ENCODE results near the gene MED13. TPM values are rescaled to one million over a fixed set of nuclear protein-coding genes. Genes with fewer than 3 reads are reported as not detected.
A peak's percentile ranks its signal among the peaks of the same experiment; 100 is the strongest.

MED13 gene
- total and polyA plus RNA-seq, 4 donors: 6.6 to 64.0 (median 26.0) TPM

DNA sequence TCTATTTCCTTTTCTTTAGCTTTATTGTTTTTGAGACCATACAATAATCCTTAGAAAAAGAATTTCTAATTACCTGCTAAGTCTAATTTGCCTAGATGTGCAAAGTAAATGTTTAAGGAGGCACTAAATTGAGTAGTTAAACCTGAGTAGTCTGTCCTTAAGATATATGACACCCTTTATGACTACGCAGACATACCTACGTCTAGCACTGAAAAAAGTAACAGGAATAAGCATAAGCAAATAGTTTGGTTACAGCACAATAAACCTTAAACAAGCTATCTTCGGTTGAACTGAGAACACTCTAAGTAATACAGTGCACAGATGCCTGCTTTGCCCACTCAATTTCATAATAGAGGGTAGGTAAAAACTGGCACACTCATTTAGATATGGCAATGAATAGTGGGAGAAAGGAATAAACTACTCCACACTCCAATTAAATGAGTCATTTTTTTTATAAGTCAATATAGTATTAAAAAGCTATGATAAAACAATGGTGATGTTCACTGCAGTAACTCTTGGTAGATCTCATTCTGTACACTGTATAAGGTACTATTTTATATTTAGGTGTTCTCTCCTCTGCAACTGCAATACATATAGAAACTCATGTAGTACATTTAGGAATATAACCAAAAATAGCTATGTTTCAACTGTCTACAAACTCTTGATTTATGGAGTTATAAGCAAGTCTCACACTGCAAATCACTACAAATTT, 117.6 kb downstream of the MED13 start:
- Histone ChIP-seq H3K9me3 (ENCODE audit: control insufficient read depth in 4 of 4, low read length in 3 of 4) (no peaks in the 10 kb centered on the region), H3K9ac (ENCODE audit: low read depth in 1 of 2, low read length in 2 of 2) (no peak overlapping the region), H3K4me3 (ENCODE audit: low read depth in 1 of 3, low read length in 3 of 3) (no peak overlapping the region), H3K4me1 (ENCODE audit: control insufficient read depth in 4 of 4, insufficient read depth in 4 of 4, low read length in 3 of 4) (peaks cover 0 to 26% (median 20%) of the 10 kb centered on the region in 4 donors), H3K27me3 (ENCODE audit: control insufficient read depth in 4 of 4, insufficient read depth in 4 of 4, low read length in 3 of 4) (no peaks in the 10 kb centered on the region), H3K27ac (ENCODE audit: low read depth in 1 of 2, low read length in 2 of 2) (no peak overlapping the region), H3K36me3 (ENCODE audit: control insufficient read depth in 4 of 4, insufficient read depth in 3 of 4, low read depth in 1 of 4, low read length in 3 of 4) (peaks cover 8 to 59% (median 43%) of the 10 kb centered on the region in 4 donors)
- 71% methylated on average over 3 of the region's 3 CpGs for WGBS
- no peak for DNase-seq (ENCODE audit: low spot score)
- TF ChIP-seq, protein P1, sequence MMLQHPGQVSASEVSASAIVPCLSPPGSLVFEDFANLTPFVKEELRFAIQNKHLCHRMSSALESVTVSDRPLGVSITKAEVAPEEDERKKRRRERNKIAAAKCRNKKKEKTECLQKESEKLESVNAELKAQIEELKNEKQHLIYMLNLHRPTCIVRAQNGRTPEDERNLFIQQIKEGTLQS (IDR thresholded peaks at IDR 0.05): no peak
- no peak for TF ChIP-seq HNF4G (IDR thresholded peaks at IDR 0.05)
- no peak for TF ChIP-seq GABPA (IDR thresholded peaks at IDR 0.05 in 1 of 2, conservative IDR thresholded peaks at IDR 0.05 in 1 of 2)
- TF ChIP-seq HNF4A (conservative IDR thresholded peaks at IDR 0.05): no peak
- TF ChIP-seq SP1 (IDR thresholded peaks at IDR 0.05): no peak
- no peak for TF ChIP-seq FOXA2 (IDR thresholded peaks at IDR 0.05)
- no peak for TF ChIP-seq EGR1 (IDR thresholded peaks at IDR 0.05; ENCODE audit: low read depth in 2 of 2)
- TF ChIP-seq, protein P2, sequence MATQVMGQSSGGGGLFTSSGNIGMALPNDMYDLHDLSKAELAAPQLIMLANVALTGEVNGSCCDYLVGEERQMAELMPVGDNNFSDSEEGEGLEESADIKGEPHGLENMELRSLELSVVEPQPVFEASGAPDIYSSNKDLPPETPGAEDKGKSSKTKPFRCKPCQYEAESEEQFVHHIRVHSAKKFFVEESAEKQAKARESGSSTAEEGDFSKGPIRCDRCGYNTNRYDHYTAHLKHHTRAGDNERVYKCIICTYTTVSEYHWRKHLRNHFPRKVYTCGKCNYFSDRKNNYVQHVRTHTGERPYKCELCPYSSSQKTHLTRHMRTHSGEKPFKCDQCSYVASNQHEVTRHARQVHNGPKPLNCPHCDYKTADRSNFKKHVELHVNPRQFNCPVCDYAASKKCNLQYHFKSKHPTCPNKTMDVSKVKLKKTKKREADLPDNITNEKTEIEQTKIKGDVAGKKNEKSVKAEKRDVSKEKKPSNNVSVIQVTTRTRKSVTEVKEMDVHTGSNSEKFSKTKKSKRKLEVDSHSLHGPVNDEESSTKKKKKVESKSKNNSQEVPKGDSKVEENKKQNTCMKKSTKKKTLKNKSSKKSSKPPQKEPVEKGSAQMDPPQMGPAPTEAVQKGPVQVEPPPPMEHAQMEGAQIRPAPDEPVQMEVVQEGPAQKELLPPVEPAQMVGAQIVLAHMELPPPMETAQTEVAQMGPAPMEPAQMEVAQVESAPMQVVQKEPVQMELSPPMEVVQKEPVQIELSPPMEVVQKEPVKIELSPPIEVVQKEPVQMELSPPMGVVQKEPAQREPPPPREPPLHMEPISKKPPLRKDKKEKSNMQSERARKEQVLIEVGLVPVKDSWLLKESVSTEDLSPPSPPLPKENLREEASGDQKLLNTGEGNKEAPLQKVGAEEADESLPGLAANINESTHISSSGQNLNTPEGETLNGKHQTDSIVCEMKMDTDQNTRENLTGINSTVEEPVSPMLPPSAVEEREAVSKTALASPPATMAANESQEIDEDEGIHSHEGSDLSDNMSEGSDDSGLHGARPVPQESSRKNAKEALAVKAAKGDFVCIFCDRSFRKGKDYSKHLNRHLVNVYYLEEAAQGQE (IDR thresholded peaks at IDR 0.05): no peak
- TF ChIP-seq JUND (IDR thresholded peaks at IDR 0.05): no peak
- TF ChIP-seq NR2F2 (IDR thresholded peaks at IDR 0.05): no peak

DNA sequence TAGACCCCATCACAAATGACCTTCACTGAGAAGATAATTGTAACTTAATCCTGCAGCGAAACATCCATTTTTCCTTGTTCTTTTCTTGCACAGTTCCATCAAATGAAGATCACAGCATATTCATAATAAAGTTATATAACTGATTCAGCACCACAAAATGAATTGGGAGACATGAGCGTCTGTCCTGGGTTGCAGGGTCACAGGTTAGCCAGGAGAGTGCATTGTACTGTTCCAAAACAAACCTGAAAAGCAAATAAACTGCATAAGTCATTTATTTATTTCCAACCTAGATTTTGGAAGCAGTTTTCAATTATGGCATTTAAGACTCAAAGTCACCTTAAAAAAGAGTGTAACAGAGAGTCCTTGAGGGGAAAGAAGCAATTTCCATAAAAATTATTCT, 118.7 kb downstream of the MED13 start:
- no peak overlapping the region for H3K4me3 ChIP-seq (ENCODE audit: low read depth in 1 of 3, low read length in 3 of 3)
- WGBS: 54% methylated on average over 2 of the region's 2 CpGs
- H3K4me1 ChIP-seq (ENCODE audit: control insufficient read depth in 4 of 4, insufficient read depth in 4 of 4, low read length in 3 of 4): peaks cover 0 to 26% (median 20%) of the 10 kb centered on the region in 4 donors
- no peaks in the 10 kb centered on the region for H3K9me3 ChIP-seq (ENCODE audit: control insufficient read depth in 4 of 4, low read length in 3 of 4)
- peak overlapping the region in 1 of 2 donors; percentile 14 for H3K27ac ChIP-seq (ENCODE audit: low read depth in 1 of 2, low read length in 2 of 2)
- TF ChIP-seq GABPA (IDR thresholded peaks at IDR 0.05 in 1 of 2, conservative IDR thresholded peaks at IDR 0.05 in 1 of 2) (no peak), HNF4G (IDR thresholded peaks at IDR 0.05) (no peak), YY1 (IDR thresholded peaks at IDR 0.05) (peak; percentile 38), RXRA (IDR thresholded peaks at IDR 0.05) (peak; percentile 79 to 85), JUND (IDR thresholded peaks at IDR 0.05) (peak in 1 of 2 donors; percentile 17), TAF1 (conservative IDR thresholded peaks at IDR 0.05) (no peak), NR2F2 (IDR thresholded peaks at IDR 0.05) (peak; percentile 27), FOXA2 (IDR thresholded peaks at IDR 0.05) (peak; percentile 11), SP1 (IDR thresholded peaks at IDR 0.05) (peak; percentile 40), FOXA1 (IDR thresholded peaks at IDR 0.05) (no peak), RAD21 (IDR thresholded peaks at IDR 0.05) (peak; percentile 59 to 63), HNF4A (conservative IDR thresholded peaks at IDR 0.05) (peak; percentile 46 to 60)
- TF ChIP-seq, protein P3, sequence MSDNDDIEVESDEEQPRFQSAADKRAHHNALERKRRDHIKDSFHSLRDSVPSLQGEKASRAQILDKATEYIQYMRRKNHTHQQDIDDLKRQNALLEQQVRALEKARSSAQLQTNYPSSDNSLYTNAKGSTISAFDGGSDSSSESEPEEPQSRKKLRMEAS (IDR thresholded peaks at IDR 0.05): no peak
- TF ChIP-seq, protein P4, sequence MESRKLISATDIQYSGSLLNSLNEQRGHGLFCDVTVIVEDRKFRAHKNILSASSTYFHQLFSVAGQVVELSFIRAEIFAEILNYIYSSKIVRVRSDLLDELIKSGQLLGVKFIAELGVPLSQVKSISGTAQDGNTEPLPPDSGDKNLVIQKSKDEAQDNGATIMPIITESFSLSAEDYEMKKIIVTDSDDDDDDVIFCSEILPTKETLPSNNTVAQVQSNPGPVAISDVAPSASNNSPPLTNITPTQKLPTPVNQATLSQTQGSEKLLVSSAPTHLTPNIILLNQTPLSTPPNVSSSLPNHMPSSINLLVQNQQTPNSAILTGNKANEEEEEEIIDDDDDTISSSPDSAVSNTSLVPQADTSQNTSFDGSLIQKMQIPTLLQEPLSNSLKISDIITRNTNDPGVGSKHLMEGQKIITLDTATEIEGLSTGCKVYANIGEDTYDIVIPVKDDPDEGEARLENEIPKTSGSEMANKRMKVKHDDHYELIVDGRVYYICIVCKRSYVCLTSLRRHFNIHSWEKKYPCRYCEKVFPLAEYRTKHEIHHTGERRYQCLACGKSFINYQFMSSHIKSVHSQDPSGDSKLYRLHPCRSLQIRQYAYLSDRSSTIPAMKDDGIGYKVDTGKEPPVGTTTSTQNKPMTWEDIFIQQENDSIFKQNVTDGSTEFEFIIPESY (IDR thresholded peaks at IDR 0.05): no peak
- TF ChIP-seq, protein P5, sequence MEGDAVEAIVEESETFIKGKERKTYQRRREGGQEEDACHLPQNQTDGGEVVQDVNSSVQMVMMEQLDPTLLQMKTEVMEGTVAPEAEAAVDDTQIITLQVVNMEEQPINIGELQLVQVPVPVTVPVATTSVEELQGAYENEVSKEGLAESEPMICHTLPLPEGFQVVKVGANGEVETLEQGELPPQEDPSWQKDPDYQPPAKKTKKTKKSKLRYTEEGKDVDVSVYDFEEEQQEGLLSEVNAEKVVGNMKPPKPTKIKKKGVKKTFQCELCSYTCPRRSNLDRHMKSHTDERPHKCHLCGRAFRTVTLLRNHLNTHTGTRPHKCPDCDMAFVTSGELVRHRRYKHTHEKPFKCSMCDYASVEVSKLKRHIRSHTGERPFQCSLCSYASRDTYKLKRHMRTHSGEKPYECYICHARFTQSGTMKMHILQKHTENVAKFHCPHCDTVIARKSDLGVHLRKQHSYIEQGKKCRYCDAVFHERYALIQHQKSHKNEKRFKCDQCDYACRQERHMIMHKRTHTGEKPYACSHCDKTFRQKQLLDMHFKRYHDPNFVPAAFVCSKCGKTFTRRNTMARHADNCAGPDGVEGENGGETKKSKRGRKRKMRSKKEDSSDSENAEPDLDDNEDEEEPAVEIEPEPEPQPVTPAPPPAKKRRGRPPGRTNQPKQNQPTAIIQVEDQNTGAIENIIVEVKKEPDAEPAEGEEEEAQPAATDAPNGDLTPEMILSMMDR (IDR thresholded peaks at IDR 0.05; ENCODE audit: low read depth, low read length, missing input control): peak; percentile 27
- TF ChIP-seq, protein P1 (IDR thresholded peaks at IDR 0.05): no peak
- TF ChIP-seq, protein P2 (IDR thresholded peaks at IDR 0.05): peak; percentile 73
- no peak for DNase-seq (ENCODE audit: low spot score)
- H3K36me3 ChIP-seq (ENCODE audit: control insufficient read depth in 4 of 4, insufficient read depth in 3 of 4, low read depth in 1 of 4, low read length in 3 of 4): peaks cover 8 to 53% (median 35%) of the 10 kb centered on the region in 4 donors
- no peaks in the 10 kb centered on the region for H3K27me3 ChIP-seq (ENCODE audit: control insufficient read depth in 4 of 4, insufficient read depth in 4 of 4, low read length in 3 of 4)
- no peak overlapping the region for H3K9ac ChIP-seq (ENCODE audit: low read depth in 1 of 2, low read length in 2 of 2)

Data from liver (tissue), 9 donors.